Neural cell (in vitro differentiated cells): ENCODE data around the gene TSPAN9.

Experiments
- EP300 ChIP-seq: fragments of 450-650 bp; conservative IDR thresholded peaks from 2 replicates; pipeline ENCODE4 v1.6.1; 2014; ENCODE audit warnings: antibody characterized with exemption, mild to moderate bottlenecking, moderate library complexity; ENCODE audit not compliant: poor library complexity, severe bottlenecking
- EZH2 ChIP-seq: fragments of 200-600, 300-800 bp; shearing (Covaris generic), sonication (generic); IDR thresholded peaks from 2 replicates; pipeline ENCODE4 v1.6.1; 2014; ENCODE audit warnings: antibody characterized with exemption, low read length, borderline replicate concordance, mild to moderate bottlenecking; ENCODE audit not compliant: insufficient read depth, poor library complexity, severe bottlenecking
- MXI1 ChIP-seq: fragments of 450-650 bp; conservative IDR thresholded peaks from 2 replicates; pipeline ENCODE4 v1.6.1; 2014; ENCODE audit warnings: antibody characterized with exemption, mild to moderate bottlenecking; ENCODE audit not compliant: poor library complexity, severe bottlenecking
- POLR2AphosphoS5 ChIP-seq: IDR thresholded peaks from 2 replicates; pipeline ENCODE4 v1.6.1; 2012
- TAF1 ChIP-seq: IDR thresholded peaks from 2 replicates; pipeline ENCODE4 v1.6.1; 2012; ENCODE audit warnings: low read depth
- TF ChIP-seq, protein P1 (sequence below): fragments of 450-650 bp; IDR thresholded peaks from 2 replicates; pipeline ENCODE4 v1.5.1; 2014; ENCODE audit warnings: antibody characterized with exemption, mild to moderate bottlenecking, moderate library complexity; ENCODE audit not compliant: poor library complexity, severe bottlenecking
- TF ChIP-seq, protein P2 (sequence below): IDR thresholded peaks from 2 replicates; pipeline ENCODE4 v1.6.1; 2012; ENCODE audit warnings: borderline replicate concordance

DNA sequence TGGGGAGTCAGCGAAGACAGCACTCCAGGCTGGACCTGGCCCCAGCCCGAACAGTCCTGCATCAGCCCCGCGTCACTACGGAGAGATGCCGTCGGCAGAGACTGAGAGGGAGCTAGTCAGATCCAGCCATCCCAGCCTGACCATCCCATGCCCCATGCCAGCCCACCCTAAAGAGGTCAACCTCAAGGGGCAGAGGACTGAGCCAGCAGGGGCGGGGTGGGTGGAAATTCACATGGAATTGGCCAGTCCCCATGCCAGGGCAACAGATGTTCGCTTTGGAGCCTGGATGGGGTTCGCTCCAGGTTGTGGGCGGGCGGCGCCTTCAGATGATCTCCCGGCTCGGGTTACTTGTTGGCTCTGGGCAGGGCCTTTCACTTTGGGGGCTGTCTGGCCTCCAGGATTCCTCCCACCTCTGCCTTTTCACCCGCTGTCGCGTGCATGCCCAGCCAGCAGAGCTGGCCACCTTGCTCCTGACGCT is 154.3 kb downstream of the TSPAN9 start:
- TF ChIP-seq EZH2 = no peak
- no peak for TF ChIP-seq MXI1
- TF ChIP-seq, protein P1, sequence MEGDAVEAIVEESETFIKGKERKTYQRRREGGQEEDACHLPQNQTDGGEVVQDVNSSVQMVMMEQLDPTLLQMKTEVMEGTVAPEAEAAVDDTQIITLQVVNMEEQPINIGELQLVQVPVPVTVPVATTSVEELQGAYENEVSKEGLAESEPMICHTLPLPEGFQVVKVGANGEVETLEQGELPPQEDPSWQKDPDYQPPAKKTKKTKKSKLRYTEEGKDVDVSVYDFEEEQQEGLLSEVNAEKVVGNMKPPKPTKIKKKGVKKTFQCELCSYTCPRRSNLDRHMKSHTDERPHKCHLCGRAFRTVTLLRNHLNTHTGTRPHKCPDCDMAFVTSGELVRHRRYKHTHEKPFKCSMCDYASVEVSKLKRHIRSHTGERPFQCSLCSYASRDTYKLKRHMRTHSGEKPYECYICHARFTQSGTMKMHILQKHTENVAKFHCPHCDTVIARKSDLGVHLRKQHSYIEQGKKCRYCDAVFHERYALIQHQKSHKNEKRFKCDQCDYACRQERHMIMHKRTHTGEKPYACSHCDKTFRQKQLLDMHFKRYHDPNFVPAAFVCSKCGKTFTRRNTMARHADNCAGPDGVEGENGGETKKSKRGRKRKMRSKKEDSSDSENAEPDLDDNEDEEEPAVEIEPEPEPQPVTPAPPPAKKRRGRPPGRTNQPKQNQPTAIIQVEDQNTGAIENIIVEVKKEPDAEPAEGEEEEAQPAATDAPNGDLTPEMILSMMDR = no peak
- TF ChIP-seq TAF1 = no peak
- no peak for TF ChIP-seq POLR2AphosphoS5
- TF ChIP-seq, protein P2, sequence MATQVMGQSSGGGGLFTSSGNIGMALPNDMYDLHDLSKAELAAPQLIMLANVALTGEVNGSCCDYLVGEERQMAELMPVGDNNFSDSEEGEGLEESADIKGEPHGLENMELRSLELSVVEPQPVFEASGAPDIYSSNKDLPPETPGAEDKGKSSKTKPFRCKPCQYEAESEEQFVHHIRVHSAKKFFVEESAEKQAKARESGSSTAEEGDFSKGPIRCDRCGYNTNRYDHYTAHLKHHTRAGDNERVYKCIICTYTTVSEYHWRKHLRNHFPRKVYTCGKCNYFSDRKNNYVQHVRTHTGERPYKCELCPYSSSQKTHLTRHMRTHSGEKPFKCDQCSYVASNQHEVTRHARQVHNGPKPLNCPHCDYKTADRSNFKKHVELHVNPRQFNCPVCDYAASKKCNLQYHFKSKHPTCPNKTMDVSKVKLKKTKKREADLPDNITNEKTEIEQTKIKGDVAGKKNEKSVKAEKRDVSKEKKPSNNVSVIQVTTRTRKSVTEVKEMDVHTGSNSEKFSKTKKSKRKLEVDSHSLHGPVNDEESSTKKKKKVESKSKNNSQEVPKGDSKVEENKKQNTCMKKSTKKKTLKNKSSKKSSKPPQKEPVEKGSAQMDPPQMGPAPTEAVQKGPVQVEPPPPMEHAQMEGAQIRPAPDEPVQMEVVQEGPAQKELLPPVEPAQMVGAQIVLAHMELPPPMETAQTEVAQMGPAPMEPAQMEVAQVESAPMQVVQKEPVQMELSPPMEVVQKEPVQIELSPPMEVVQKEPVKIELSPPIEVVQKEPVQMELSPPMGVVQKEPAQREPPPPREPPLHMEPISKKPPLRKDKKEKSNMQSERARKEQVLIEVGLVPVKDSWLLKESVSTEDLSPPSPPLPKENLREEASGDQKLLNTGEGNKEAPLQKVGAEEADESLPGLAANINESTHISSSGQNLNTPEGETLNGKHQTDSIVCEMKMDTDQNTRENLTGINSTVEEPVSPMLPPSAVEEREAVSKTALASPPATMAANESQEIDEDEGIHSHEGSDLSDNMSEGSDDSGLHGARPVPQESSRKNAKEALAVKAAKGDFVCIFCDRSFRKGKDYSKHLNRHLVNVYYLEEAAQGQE = no peak
- no peak for TF ChIP-seq EP300
